Caki2 (cell line): ENCODE data around the gene SLC25A47. TPM values are rescaled to one million over a fixed set of nuclear protein-coding genes. Genes with fewer than 3 reads are reported as not detected.
A peak's percentile ranks its signal among the peaks of the same experiment; 100 is the strongest.

Experiments
- DNase-seq: peaks from one replicate; pipeline ENCODE4 v3.0.0-alpha.2; 2015; ENCODE audit warnings: low read depth
- in situ Hi-C: cut with HindIII; loops from 2 replicates; pipeline ENCODE4 v1.10.0; 2016; ENCODE audit warnings: low sequenced_read_pairs, low pct_unique_long_range_greater_than_20kb, mixed read lengths
- total RNA-seq: library from RNA; depleted of rRNA; stranded (reverse); fragments of >200 nt; shearing (Covaris generic); gene quantifications from 2 replicates; pipeline ENCODE4 v1.2.3, GENCODE V29; 2014; ENCODE audit warnings: low replicate concordance; rRNA removed

Gene SLC25A47
- total RNA-seq, 1 experiment from 2014 or later, result not detected

DNA sequence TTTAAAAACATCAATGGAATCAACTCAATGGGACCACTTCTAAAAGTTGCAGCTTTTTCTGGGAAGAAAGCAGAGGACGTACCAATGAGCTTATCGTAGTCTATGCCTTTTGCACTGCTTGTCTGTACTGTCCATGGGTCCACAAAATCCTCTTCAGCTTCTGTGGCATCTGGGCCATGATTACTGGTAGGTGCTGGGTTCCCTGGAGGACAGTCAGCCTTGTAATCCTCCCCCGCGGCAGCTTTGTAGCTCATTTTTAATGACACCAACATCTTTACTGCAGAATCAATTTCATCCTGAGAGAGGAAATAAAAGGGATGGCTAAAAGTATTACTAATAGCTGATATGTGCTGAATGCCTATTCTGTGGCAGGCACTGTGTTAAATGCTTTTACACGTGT is 38.5 kb downstream of the SLC25A47 start:
- in situ Hi-C loops, result no loop called here
- DNase-seq, result no peak

DNA sequence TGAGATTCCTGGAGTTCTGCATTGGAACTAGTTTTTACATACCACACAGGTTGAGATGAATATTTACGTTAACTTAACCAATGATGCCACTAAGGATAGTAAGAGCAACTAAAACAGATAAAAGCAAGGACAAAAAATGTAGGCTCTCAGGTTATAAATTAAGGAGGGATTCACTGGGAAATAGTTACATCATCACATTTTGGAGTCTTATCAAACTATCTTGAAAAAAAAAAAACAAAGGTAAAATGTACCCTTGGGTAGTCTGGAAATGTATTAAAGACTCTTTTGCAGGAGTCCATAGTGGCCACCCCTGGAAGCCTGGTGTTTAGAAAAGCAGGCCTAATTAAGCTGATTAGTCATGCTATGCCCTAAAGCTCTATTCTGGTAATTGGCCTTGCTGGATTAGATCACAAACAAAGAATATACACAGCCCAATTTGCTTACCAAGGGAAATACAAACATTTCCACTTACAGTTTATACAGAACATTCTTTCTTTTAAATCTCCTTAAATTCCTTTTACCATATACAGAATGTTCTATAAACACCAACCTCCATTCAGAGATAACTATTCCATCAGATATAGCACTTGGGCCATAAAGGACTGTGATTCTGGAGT is 39.3 kb downstream of the SLC25A47 start:
- in situ Hi-C loops, result no loop called here
- DNase-seq, result no peak

DNA sequence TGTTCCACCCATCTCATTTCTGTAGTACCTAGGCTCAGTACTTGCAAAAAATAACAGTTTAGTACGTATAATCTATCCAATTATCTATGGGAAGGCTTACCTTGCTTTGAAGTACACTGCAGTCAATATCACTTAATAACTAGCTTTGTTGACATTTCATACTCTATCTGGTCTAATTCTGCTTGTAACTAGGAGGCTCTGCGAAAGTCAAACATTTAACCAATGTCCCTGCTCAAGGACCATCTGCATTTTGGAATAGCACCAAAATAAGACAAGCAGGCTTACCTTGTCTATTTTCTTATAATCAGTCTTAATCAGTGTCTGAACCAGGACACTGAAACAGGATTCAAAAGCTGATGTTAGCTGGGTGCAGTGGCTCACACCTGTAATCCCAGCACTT is 39.9 kb downstream of the SLC25A47 start:
- in situ Hi-C loops, result no loop called here

DNA sequence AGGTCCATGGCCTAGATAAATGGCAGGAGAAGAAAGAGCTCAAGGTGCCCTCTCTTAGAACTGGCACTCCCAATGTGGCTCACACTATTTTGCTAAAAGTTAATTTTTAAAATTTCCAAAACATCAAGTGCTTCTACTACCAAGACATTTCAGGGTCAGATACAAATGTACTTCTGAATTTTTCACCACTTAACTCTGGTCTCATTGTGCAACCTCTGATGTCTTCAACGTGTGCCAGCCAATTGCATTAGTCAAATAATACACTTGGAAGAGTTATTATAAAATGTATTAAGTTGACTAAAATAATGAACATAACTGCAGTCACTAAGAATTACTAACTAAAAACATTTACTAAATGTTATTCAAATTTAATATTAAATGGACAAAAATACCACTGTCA is 41.3 kb downstream of the SLC25A47 start:
- in situ Hi-C loops, result no loop called here
- DNase-seq, result no peak

More for the DNA sequence above, 39.9 kb downstream of the SLC25A47 start:
- no peak for DNase-seq

DNA sequence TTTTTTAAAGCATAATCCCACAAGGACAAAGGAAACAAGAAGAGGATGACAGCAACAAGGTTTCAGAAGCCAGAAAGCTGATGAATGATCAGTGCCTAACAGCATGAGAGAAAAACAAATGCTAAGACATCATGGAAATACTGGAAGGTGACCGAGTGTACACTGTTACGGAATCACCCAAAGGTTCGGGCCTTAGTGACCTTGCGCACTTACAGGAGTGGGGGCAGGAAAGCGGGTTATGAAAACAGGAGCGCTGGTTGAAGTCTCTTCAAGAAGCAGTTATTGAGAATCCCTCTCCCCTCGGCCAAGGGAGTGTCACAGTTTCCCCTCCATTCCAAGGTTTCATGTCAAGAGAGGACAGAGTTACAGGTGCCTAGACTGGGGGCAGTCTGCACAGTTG is 42.6 kb downstream of the SLC25A47 start:
- no peak for DNase-seq
- in situ Hi-C loops, result no loop called here

DNA sequence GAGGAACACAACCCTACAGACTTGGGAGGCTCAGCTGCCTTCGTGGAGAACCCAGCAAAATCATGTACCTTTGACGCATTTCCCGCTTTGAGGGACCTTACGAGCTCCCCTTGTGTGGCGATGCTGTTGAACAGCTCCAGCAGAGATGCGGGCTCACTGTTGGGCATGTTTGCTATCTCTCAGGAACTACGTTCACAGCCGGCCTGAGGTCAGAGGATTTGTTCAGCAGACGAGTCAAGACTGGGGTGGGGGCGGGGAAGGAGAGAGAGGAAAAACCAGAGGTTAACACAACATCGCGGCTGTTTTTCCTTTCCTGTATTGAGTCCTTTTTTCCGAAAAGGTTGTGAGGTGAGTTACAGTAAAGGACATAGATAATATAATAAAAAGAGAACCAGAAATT is 45.9 kb downstream of the SLC25A47 start:
- in situ Hi-C loops, result no loop called here
- no peak for DNase-seq

DNA sequence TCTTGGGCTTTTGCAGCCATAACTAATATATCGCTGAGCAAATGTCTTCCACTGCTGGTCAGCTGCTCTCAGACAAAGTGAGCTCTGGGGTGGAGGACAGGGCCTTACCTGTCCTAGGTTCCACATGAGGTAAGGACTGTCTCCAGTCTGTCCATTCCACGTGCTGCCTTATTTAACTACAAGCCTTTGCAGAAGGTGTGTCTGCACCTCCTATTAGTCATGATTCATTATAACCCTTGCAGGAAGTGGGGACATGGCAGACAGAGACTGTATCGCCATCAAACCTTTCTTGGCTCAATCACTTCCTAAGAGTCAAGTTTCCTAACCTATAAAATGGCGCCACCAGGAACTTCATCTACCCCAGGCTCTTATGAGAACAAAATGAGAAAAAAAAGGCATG is 46.9 kb downstream of the SLC25A47 start:
- DNase-seq, result no peak
- in situ Hi-C loops, result no loop called here

DNA sequence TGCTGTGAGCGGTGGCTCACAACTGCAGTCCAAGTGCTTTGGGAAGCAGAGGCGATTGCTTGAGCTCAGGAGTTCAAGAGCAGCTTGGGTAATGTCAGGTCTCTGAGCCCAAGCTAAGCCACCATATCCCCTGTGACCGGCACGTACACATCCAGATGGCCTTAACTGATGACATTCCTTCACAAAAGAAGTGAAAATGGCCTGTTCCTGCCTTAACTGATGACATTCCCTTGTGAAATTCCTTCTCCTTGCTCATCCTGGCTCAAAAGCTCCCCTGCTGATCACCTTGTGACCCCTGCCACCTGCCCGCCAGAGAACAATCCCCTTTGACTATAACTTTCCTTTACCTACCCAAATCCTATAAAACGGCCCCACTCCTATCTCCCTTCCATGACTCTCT is 48.6 kb downstream of the SLC25A47 start:
- DNase-seq, result no peak
- in situ Hi-C loops, result no loop called here

DNA sequence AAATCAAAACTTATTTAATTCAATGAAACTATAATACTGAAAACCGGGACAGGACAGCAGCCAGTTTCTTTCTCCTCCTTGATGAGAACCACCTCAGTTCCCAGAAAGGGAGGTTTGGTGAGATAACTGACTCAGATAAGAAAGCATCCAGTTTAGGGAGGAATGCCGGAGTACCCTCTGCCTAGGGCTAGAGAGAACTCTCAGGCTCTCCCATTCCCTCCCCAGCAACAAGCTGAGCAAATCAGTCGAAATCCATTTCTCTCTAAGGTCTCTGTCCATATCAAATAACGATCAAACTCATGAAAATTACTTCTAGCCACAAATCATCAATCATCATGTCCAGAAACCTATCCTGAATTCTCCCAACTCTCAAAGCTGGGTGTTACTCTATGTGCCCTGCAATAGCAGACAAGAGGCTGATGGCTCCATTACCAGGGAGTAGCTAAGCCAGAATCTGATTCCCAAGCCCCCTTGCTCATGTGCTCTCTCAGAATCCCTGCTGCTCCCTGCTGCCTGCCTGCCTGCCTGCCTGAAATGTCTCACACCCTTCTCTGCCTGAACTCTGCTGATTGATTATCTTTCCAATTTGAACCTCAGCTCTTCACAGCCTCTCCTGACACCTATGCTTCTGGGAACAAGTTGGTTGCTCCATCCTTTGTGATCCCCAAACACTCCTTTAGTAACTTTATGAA is 49.4 kb downstream of the SLC25A47 start:
- DNase-seq, result no peak
- in situ Hi-C loops, result no loop called here

DNA sequence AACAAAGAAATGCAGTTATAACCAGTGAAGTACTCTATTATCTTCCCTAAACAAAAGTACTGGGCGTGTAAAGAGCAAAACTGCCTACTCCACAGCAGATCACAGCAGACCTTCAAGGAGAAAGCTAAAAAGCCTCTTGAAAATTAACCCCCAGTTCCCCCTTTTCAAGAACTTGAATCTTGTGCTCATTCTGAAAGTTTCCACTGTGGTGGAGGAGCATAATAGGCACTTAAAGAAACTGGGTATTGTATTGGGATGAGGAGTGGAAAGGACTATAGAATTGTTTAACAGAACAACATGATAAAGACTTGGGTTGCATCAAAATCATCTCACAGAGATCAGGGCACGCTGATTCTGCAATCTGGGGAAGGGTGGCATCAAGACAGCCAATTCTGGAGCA is 51.1 kb downstream of the SLC25A47 start:
- in situ Hi-C loops, result no loop called here

DNA sequence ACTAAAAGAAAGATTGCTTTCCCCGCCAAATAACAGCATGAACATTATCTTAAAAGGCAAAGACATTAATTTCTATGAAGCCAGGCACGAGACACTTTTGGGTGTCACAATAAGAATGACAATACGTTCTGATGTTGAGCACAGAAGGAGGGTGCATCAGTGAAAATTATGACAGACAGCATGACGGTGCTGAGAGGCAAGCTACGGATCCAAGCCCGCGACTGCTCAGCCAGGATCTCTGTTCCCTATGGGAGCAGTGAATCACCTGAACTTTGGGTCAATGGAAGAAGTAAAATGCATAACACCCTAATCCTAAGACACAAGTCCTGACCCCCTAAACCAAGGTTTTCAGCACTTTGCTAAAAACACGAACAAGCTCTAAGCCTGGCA is 51.7 kb downstream of the SLC25A47 start:
- in situ Hi-C loops, result no loop called here
- no peak for DNase-seq

More for the DNA sequence above, 51.1 kb downstream of the SLC25A47 start:
- no peak for DNase-seq

DNA sequence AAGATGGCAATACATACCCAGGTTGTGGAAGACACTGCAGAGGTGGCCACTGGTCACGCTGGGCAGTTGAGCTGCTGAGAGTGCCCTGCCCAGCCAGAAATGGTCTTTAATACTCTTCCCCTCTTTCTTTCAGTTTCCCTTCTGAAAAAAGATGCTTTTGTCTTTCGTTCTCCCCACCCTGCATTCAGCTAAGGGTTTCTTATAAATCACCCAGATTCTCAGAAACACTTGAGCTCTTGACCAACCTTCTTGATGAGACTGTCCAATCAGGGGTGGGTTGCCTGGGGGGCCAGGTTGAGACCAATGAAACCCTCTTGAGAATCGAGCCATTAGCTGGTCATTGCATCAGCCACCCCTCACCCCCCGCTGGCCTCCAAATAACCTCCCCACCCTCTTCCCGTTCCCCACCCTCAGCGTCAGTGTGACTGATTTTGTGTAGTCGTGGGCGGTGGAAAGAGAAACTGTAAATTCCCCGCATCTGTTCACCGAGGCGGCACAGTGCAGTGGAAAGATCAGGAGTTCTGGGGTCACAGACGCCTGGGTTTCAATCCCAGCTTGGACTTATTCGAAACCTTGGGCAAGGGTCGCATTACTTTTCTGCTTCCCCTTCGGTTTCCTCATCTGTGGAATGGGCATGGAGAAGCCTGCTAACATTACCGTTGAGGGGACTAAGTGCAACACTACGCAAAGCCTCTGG is 52.3 kb downstream of the SLC25A47 start:
- peak; percentile 61 for DNase-seq
- in situ Hi-C loops, result no loop called here

DNA sequence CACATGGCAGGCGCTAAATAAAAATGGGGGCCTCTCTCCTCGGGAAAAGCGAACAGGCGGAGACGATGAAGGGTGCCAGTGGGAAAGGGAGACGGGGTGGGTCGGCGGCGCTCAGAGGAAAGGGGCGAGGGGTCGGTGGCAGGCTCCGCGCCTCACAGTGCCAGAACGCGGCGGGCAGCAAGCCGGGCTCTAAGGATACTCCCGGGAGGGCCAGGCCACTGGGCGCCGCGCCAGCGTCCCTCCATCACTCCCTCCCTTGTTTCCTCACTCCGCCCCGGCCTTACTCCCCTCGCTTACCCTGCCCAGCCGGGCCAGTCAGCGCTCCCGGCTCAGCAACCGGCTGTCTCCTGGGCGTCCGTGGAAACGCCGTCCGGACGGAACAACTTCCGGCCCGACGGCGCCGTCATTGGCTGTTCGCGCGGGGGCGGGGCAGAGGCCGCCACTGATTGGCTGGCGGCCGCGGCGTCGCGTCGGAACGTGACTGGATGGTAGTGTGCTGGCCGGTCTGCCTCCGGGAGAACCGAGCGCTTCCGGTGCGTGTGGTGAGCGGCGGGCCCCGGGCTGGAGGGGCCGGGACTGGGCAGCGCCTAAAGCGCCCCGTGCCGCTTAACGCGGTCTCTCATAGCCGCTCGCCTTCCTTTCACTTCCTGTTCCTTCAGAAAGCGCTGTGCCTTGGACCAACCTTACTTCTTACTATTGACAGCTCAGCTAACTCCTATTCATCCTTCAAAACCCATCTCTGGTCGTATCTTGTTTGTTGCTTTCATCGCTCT is 53.0 kb downstream of the SLC25A47 start, which contains the start of gene WDR25:
Gene WDR25, plus strand, starts transcription at position 523 of the 773 bp plus-strand sequence.
- in situ Hi-C loops, result no loop called here
- DNase-seq, result peak; percentile 93

DNA sequence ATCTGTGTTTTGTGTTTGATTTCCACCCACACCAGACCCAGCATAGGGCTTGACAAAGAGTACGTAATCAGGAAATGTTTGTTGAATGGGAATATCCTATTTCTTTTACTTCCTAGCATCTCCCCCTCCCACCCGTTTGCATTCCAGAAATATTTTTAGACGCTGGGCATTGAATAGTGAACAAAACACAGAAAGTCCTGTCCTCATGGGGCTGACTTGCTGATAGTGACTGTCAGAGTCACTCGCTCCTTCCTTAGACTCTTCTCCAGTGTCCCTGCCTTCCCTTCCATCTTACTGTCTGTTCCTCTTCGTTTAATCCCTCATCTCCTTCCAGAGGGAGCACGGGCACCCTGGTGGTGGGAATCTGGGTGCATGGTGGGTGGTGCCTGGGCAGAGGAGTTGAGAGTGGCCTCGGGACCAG is 53.6 kb downstream of the SLC25A47 start:
- DNase-seq, result no peak
- in situ Hi-C loops, result no loop called here

Other genes with a start within 250 kb of the SLC25A47 start
- 0.14 and 1.5 TPM in 2 replicates for gene DEGS2, start 163.7 kb upstream of the SLC25A47 start, total RNA-seq
- 44.4 and 54.2 TPM in 2 replicates for gene YY1, start 84.2 kb upstream of the SLC25A47 start, total RNA-seq
- 33.6 and 46.0 TPM in 2 replicates for gene SLC25A29, start 16.9 kb upstream of the SLC25A47 start, total RNA-seq
- 6.7 and 15.6 TPM in 2 replicates for gene WDR25, start 53.1 kb downstream of the SLC25A47 start, total RNA-seq